Activated gamma-delta T cell (primary cell): ENCODE results near the gene ESM1.
"Not testable (repeated sequence)": the region's sequence is repeated elsewhere in the genome, so short reads cannot be mapped to it uniquely, and the experiment has no call there.

ENCODE experiments used
- DNase-seq: peaks from one replicate; lab custom pipeline; 2025; lab: John Stamatoyannopoulos, UW
- total RNA-seq, 2 donors: gene quantifications; one replicate each; lab custom pipeline; 2026; lab: John Stamatoyannopoulos, UW

ESM1 gene, protein sequence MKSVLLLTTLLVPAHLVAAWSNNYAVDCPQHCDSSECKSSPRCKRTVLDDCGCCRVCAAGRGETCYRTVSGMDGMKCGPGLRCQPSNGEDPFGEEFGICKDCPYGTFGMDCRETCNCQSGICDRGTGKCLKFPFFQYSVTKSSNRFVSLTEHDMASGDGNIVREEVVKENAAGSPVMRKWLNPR
- 0.57 to 2.5 reads per million in 2 donors for total RNA-seq

DNA sequence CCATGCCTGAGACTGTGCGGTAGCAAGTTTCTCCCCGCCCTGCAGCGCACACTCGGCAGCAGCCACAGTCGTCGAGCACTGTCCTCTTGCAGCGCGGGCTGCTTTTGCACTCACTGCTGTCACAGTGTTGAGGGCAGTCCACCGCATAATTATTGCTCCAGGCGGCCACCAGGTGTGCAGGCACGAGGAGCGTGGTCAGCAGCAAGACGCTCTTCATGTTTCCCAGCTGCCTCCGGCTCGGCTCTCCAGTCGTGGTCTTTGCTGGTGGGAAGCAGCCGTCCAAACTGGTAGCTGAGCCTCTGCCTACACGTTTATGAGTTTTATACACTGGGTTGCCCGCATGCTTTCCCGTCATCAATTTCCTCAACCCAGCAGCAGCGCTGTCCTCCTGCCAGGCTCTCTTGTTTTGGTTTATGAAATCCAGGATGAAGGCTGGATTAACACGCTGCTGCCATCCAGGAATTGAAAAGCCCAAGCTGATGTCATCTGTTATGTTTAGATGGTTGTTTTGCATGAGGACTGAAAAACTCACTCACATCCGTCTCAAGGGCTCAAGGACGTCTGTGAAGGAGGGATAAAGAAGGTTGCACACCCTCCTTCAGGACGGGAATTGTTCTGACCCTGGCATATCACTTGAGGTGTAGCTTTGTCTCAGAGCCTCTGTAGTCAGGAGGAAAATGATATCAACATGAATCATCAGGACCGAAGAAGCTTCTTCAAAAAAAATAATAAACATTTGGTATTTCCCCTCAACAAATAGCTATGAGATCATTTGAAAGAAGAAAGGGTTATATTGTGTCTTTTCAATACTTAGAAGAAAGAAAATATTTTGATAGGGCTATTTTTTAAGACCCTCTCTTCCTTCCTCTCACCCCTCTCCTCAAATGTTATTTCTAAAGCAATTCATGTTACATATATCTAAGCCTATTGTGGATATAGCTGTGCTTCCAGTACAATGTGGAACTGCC, at the start of gene ESM1:
ESM1 (minus strand) TSS at position 293 of the 968 bp plus-strand sequence; CDS start at position 217, 76 bp downstream.
- DNase-seq = no peak

DNA sequence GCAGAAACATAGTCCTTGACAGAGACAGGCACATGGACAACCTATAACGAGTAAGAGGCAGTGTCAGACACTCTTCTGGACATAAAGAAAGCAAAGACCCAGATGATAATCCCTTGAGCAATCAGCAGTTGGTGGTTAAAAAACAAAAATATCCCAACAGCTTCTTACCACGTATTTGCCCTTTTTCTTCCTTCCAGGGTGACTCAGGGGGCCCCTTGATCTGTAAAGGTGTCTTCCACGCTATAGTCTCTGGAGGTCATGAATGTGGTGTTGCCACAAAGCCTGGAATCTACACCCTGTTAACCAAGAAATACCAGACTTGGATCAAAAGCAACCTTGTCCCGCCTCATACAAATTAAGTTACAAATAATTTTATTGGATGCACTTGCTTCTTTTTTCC, 48.2 kb upstream of the ESM1 start:
- no peak for DNase-seq

DNA sequence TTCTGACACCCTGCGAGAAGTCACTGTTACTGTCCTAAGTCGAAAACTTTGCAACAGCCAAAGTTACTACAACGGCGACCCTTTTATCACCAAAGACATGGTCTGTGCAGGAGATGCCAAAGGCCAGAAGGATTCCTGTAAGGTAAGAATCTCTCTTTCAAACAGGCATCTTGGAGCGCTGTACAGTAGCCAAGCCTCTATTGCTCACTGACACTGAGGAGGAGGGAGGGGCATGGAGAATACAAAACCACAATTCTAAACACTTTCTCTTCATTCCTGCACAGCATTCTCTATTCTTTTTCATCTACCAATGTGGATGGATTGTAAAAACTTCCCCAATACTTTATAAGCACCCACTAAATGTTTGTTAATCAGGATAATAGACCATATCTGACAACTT, 46.1 kb upstream of the ESM1 start:
- no peak for DNase-seq

DNA sequence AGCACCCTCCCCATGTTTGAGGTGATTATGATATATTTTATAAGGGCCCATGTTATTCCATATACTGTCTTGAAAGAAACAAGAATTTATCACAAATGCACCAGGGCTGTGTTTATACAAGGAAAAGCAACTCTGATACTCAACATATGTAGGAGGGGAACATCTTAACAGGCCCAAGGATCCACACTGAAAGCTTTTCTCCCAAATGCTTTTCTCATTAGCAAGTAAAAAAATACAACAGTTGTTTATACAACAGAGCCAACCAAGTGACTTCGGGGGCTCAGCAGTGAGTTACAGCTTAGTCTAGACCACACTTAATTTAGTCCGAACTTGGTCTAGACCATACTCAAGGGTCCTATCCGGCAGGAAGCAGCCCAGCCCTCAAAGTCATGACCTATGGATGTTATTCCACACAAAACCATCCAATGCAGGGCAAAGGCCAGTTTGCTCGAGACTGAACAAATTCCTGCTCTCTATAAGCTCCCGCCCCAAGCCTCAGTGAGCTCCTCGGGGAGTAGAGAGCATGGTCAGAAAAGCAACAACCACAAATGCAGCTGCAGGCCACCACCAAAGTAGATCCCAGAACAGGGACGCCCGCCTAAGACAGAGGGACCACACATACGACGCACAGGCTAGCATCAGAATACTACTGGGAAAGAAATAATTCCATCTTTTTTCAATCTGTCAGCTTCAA, 45.4 kb upstream of the ESM1 start:
- no peak for DNase-seq

DNA sequence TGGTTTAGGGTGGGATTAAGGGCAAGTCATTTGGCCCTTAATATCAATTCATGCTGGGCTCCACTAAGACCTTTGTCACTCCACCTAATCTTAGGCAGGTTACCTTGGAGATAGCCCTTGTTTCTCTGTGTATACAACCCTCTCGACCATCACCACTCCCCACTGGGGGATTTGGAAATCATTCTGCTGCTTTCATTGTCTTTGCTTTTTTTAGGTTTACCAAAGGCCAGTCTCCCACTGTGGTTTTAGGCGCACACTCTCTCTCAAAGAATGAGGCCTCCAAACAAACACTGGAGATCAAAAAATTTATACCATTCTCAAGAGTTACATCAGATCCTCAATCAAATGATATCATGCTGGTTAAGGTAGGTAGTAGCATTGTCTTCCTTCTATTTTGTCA, 44.8 kb upstream of the ESM1 start:
- no peak for DNase-seq

DNA sequence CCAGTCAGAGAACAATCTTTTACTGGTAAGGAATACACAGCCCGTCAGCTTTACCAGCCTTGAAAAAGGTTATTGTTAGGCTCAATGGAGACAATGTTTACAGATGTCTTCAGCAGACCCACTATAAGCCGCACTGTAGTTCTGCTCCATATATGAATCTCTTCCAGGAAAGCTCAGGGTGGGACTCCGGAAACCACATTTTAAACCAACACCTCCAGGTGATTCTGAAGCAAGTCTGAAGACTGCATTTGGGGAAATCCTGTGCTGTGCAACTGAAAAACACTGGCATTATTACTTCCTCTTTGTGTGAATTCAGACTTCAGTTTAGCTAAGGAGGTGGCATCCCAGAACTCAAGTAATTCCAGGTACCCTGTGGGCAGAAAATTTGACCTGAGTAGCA, 42.2 kb upstream of the ESM1 start:
- DNase-seq = no peak

DNA sequence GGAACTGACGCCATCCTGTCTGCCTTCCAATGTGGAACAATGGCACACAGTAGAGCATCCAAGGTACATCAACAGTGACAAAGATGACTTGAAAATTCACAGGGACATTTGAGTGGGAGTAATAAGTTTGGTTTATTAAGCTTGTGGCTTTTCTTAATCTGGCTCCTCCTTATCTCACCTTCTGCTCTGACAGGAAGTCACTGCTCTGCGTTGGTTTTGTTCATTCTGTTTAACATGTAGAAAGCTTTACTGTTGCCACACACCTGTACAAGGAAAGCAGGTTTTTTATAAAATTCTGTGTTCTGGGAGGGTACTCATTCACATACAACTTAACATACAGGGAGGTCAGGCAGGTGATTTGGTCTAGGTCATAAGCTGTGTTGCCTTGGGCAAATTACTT, 37.1 kb upstream of the ESM1 start:
- no peak for DNase-seq

DNA sequence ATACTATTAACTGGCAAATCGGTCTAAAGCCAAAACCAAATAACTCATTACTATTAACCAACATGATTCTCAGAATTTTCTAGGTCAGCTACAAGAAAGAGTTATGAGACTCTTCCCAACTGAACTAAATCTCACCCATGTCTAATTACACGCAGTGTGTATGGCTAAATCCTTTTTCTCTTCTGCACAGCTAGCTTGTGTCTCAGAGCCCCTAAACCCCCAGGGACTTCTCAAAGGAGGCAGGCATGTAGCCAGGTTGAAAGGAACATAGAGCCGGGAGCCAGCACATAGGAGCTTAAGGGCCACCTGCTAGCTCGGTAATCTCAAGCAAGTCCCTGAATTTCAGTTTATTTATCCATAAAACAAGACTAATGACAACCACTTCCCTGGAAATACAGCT, 36.4 kb upstream of the ESM1 start:
- no peak for DNase-seq

DNA sequence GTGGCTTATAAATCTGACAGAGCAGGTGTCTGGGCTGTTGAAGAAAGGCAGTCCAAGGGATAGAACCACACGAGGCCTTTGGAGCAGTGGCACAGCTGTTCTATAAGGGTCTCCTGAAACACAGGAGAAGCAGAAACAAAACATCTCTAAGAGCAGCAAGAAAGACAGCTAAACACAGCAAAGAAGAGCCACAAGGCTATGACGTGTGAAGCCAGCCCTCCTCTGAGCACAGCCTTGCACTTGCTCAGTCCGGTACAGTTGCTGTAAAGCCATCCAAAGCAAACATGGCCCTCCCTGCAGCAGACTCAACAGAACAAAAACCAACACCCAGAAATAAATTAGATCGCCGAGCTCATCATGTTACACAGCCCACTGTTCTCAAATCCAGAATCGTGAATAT, 36.0 kb upstream of the ESM1 start:
- no peak for DNase-seq

DNA sequence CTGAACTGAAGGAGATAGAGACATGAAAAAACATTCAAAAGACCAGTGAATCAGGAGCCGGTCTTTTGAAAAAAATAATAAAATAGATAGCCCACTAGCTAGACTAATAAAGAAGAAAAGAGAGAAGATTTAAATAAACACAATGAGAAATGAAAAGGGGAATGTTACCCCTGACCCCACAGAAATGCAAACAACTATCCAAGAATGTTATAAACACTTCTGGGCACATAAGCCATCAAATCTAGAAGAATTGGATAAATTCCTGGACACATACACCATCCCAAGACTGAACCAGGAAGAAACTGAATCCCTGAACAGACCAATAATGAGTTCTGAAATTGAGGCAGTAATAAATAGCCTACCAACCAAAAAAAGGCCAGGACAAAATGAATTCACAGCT, 24.8 kb upstream of the ESM1 start:
- not testable (repeated sequence) for DNase-seq

DNA sequence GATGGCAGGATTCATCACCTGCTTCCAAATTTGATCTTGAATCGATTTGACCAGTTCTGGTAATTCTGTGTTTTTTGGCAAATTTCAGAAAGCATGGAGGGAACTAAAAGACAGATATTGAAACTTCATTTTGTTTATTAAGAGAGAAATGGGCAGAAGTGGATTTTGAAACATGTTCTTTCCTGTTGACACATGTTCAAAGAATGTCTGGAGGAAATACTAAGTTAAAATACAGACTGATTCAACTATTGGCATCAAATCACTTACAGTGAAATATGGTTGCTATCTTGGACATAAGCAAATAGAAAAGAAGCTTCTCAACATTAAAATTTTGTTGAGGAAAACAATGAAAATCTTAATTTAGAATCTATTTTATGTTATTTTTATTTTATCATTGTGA, 19.3 kb upstream of the ESM1 start:
- DNase-seq = no peak

DNA sequence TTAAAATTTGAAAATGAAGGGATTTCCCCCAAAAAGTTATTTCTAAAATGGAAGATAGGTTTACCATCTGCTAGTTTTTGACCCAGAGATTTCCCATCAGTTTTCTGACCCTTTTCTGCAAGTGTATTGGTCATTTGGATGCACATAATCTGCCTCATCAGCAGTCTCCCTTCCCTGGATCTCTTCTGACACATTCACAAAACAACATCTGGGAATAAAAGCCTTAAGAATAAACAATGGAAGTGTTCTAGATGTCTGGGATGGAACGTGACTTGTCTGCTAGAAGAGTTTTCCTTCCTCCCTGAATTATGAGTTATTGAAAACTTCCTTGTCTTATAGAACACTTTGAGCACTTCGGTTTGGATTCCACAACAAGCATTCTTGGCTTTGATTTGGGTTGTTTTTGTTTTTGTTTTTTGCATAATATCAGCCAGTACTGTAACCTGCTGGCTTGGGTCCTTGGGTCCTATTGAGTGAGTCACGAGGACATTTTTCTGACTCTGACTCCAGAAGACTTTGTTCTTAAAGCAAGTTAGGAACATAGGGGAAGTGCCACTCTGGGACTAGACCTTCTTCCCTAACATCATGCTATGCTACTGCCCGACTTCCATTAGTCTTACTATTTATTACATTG, 18.2 kb upstream of the ESM1 start:
- DNase-seq = no peak

DNA sequence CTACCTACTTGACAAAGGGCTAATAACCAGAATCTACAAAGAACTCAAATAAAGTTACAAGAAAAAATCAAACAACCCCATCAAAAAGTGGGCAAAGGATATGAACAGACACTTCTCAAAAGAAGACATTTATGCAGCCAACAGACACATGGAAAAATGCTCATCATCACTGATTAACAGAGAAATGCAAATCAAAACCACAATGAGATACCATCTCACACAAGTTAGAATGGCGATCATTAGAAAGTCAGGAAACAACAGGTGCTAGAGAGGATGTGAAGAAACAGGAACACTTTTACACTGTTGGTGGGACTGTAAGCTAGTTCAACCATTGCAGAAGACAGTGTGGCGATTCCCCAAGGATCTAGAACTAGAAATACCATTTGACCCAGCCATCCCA, 16.8 kb upstream of the ESM1 start:
- DNase-seq = not testable (repeated sequence)

DNA sequence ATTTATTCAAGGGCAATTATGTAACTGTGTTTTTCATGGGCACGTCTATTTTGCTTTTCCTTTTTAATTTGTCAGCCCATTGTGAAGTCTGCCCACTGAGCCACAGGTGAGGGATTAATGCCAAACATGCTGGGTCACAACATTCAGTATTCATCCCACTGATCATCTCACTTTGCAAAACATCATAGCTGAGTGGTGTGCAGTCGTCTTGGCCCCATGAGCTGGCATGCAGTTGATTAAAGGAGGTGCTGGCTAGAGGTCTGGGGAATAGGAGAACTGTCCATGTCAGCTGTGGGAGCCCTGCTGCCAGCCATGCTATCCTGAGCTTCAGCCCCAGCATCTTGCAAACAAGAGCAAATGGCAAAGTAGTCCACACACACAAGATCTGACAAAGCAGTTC, 11.7 kb upstream of the ESM1 start:
- DNase-seq = no peak

DNA sequence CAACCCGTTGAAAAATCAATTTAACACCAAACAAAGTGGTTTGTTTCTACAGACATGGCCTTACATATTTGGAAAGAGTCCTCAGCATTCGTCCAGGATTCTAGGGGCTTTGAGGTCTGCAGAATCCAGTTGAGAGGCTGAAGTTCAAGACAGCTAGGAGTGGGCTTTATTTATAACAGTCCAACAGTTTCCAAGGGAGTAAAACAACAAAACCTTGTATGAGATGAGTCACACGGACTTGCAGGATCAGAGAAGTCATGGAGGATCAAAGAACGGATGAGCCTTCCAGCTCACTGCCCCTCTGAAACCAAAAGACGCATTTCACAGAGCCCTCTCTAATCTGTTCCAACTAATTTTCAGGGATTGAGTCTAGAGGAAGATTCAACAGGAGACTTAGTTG, 11.1 kb upstream of the ESM1 start:
- no peak for DNase-seq

DNA sequence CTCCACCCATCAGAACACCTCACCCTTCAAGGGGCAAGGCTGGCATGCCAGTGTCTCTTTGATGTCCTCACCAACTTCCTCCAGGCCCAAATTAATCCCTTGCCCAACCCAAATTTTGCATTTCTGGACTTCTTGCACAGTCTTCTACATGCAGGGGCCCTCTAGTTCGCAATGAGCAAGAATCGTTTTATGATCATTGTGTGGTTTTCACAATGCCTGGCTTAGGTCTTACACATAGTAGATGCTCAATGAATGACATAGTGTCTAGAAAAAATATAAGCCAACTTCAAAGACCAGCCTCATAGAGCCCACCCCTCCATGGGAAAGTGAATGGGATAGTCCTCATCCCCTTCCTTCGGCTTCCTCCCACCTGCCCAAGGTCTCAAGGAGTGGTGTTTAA, 9.8 kb upstream of the ESM1 start:
- no peak for DNase-seq

DNA sequence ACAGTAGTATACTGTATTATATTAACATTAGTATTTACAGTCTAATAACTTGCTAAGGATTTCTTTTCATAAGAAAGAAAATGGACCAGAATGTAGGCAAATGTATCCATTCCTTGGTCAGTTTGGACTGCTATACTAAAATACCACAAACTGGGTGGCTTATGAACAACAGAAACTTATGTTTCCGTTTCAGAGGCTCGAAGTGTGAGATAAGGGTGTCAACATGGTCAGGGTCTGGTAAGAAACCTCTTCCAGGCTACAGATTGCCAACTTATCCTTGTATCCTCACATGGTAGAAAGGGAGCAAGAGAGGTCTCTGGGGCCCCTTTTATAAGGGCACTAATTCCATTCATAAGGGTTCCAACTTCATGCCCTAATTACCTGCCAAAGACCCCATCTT, 9.2 kb upstream of the ESM1 start:
- DNase-seq = no peak

DNA sequence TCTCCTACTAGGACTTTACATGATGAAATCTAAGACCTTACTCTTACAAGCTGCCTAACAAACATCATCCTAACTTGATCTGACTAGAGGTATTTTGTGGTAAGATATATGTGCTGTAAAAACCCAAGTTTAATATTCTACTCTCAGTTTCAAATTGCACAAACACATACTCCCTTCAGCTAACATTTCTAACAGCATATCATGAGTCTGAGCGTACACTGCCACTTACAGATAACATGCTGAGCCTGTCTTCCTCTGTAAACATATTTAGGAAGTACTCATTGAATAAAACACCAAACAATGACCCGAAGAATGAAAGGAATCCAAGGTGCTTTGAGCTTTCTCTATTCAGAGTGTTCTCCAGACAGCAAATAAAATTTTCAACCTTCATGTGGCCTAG, 7.9 kb upstream of the ESM1 start:
- DNase-seq = no peak

DNA sequence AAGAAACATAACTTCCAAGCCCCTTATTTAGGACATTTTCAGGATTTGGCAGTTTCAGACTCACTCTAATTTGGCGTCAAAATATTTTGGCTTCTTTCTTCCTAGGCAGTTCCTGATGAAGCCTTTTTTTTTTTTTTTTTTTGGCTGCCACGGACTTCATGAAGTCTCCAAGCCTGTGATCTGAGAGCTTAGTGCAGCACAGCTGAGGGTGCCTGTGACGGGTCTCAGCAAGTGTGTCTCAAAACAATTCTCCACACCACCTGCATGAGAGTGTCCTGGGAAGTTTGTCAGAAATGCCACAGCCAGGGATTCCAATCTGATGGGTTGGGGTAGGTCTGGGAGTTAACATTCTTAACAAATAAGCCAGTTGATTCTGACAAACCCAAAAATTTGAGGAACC, 6.0 kb upstream of the ESM1 start:
- no peak for DNase-seq

DNA sequence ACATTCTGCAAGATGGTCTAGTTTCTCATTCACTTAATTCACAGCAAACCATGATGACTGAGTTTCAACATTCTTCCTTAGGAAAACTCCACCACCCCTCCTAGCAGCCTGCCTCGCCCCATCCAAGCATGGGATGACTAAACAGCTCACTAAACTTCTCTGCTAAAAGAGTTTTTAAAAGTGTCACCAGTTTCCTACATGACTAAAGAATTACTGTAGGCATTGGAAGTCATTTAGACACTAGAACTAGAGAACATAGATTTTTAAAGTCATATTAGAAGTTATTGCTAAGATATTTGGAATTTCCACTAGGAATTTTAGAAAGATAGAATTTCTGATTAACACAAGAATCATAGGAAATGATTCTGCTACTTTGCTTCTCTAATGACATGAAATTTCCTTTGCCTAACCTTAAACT, 5.5 kb upstream of the ESM1 start:
- no peak for DNase-seq

DNA sequence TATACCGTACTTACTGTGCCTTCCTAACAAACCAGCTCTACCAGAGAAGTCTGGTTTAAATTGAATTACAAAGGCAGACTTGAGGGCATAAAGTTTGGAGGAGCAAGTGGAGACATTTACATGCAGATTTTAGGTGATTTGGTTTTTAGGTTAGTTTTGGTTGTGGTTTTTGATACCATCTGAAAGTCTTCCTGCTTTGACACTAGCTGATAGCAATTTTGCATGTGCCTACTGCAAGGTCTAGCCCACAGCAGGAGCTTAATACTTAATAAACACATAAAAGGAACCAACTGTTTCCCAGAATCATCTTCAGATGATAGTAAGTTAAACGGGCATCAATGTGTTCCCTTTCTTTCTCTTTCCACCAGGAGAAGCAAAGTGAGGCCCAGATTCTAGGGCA, 3.4 kb upstream of the ESM1 start:
- DNase-seq = no peak

DNA sequence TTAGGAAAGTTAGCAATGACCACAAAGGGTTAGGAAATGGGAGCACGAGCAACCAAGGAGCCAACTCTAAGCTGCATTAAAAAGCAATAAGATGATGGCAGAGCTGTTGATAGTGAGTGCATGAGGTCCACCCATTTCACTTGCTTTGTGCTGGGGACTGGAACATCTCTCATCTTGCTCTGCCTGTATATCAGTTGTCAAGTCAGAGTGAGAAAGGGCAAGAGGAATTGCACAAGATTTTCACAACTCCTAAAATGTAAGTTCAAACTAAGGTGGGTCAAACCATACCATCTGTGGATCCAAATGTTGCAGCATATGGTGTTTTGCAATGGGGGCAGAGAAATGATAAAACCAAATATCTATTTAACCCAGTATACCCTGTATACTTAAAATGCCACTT, 2.8 kb upstream of the ESM1 start:
- no peak for DNase-seq
